NT2/D1 (cell line): ENCODE data around the gene OR2A25.

Experiments used
- DNase-seq: peaks from one replicate; pipeline ENCODE4 v3.0.0-alpha.2; 2011; ENCODE audit warnings: low read depth, low spot score
- H3K27me3 ChIP-seq: 2 replicates; pipeline ENCODE4 v1.6.0; 2011; ENCODE audit warnings: mild to moderate bottlenecking; ENCODE audit not compliant: insufficient read length, insufficient read depth
- H3K36me3 ChIP-seq: 2 replicates; pipeline ENCODE4 v1.6.1; 2011; ENCODE audit warnings: mild to moderate bottlenecking, low read length, mixed read lengths; ENCODE audit not compliant: insufficient read depth, insufficient read length
- H3K4me1 ChIP-seq: 2 replicates; pipeline ENCODE4 v1.5.1; 2011; ENCODE audit not compliant: insufficient read depth, insufficient read length
- H3K4me3 ChIP-seq: 2 replicates; pipeline ENCODE4 v1.5.1; 2011; ENCODE audit warnings: low read depth; ENCODE audit not compliant: insufficient read length
- H3K9ac ChIP-seq: 2 replicates; pipeline ENCODE4 v1.6.0; 2011; ENCODE audit warnings: low read depth; ENCODE audit not compliant: insufficient read length
- H3K9me3 ChIP-seq: 2 replicates; pipeline ENCODE4 v1.5.1; 2011; ENCODE audit warnings: mild to moderate bottlenecking, low read length; ENCODE audit not compliant: insufficient read depth
- SUZ12 ChIP-seq: IDR thresholded peaks from 2 replicates; pipeline ENCODE4 v1.6.1; 2011; ENCODE audit not compliant: insufficient read length, insufficient read depth; ENCODE audit errors: extremely low read depth
- YY1 ChIP-seq: IDR thresholded peaks from 2 replicates; pipeline ENCODE4 v1.6.1; 2011; ENCODE audit not compliant: insufficient read length, insufficient read depth
- ZNF274 ChIP-seq: IDR thresholded peaks from 2 replicates; pipeline ENCODE4 v1.6.1; 2011; ENCODE audit warnings: mild to moderate bottlenecking, low read depth, low read length

Gene OR2A25

GRCh38 chr7:144027974-144028373, 41.6 kb upstream of the OR2A25 start:
- DNase-seq, result no peak
- H3K9me3 ChIP-seq, result no peaks in the 10 kb centered on the region
- no peaks in the 10 kb centered on the region for H3K27me3 ChIP-seq
- H3K9ac ChIP-seq, result no peak overlapping the region
- TF ChIP-seq ZNF274, result no peak
- no peak for TF ChIP-seq YY1
- no peak for TF ChIP-seq SUZ12
- no peaks in the 10 kb centered on the region for H3K4me1 ChIP-seq
- no peaks in the 10 kb centered on the region for H3K36me3 ChIP-seq
- H3K4me3 ChIP-seq, result no peak overlapping the region

DNA sequence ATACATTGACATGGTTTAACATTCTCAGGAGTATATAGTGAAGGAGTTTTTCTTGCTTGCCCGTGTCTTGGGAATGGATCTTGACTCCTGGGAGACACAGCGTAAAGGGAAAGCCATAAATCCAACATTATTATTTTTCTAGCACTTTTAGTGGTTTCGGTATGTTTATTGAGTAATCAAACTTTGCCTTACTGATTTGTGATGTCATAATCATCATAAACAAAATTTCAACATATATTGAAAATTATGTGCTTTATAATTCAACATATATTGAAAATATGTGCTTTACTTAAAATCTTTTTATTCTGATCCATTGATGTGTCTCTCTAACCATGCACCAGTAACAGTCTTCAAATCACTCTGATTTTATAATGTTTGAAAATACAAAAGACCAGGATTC, 41.1 kb upstream of the OR2A25 start:
- Histone ChIP-seq H3K4me3 (no peak overlapping the region), H3K9me3 (no peaks in the 10 kb centered on the region), H3K36me3 (no peaks in the 10 kb centered on the region), H3K27me3 (no peaks in the 10 kb centered on the region), H3K4me1 (no peaks in the 10 kb centered on the region), H3K9ac (no peak overlapping the region)
- DNase-seq, result no peak
- TF ChIP-seq YY1, result no peak
- TF ChIP-seq ZNF274, result no peak
- no peak for TF ChIP-seq SUZ12

DNA sequence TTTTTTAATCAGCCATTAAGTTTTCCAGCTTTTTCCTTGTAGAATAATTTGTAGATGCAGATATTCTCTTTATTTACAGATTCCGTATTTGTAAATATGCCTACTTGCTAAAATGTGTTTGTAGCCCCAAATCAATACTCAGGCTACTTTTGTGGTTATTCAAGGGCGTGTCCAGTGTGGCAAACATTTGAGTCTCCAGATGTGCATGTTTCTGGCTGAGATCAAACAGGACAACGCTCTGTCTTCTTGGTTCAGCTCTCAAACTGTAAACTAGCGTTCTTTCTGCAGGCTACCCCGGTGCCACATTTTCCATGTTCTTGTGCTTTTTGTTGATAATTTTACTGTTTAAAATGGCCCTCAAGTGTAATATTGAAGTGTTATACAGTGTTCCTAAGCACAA, 37.1 kb upstream of the OR2A25 start:
- Histone ChIP-seq H3K4me3 (no peak overlapping the region), H3K9me3 (no peaks in the 10 kb centered on the region), H3K27me3 (no peaks in the 10 kb centered on the region), H3K9ac (no peak overlapping the region), H3K4me1 (no peaks in the 10 kb centered on the region), H3K36me3 (no peaks in the 10 kb centered on the region)
- TF ChIP-seq SUZ12 (no peak), ZNF274 (no peak), YY1 (no peak)
- DNase-seq, result no peak

DNA sequence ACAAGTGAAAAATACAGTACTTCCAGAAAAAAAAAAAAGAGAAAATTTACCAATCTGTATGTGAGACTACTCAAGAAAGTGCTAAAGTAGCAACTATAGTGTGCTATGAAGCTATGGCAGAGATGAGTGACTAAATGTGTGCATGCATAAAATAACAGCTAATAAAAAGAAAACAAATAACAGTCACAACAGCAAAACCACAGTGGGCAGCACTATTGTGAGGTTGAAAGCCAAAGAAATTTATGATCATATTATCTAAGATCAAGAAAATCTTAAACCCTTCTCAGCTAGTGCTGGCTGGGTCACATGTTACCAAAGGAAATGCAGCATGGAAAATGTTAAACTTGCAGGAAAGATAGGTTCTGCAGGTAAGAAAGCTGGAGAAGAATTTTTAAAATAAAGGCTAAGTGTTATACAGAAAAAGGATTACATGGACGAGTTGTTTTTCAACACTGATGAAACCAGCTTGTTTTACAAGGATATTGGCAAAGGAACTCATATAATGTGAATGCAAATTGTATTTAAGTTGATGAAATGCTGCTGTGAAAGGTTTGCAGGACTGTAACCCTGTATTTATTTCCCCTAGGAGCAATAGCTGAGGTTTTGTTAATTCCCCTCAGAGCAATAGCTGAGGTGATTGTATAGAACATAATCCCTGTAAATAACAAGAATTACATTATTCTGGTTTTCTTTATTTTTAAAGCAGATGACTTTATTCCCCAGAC, 36.5 kb upstream of the OR2A25 start:
- no peaks in the 10 kb centered on the region for H3K4me1 ChIP-seq
- H3K9ac ChIP-seq, result no peak overlapping the region
- no peaks in the 10 kb centered on the region for H3K27me3 ChIP-seq
- H3K36me3 ChIP-seq, result no peaks in the 10 kb centered on the region
- H3K9me3 ChIP-seq, result no peaks in the 10 kb centered on the region
- DNase-seq, result no peak
- TF ChIP-seq YY1 (no peak), SUZ12 (no peak), ZNF274 (no peak)
- no peak overlapping the region for H3K4me3 ChIP-seq

DNA sequence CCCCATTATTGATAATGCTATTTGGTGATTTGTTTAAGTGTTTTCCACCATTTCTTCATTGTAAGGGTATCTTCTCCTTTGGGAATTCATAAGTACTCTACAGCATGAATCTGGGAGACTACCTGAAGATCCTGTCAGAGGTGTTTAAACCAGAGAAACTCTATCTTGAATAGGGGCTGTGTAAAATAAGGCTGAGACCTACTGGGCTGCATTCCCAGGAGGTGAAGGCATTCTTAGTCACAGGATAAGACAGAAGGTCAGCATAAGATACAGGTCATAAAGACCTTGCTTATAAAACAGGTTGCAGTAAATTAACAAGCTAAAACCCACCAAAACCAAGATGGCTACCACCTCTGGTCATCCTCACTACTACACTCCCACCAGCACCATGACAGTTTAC, 34.2 kb upstream of the OR2A25 start:
- no peak for DNase-seq
- no peaks in the 10 kb centered on the region for H3K27me3 ChIP-seq
- no peak overlapping the region for H3K9ac ChIP-seq
- H3K9me3 ChIP-seq, result no peaks in the 10 kb centered on the region
- H3K4me1 ChIP-seq, result no peaks in the 10 kb centered on the region
- TF ChIP-seq SUZ12, result no peak
- no peak for TF ChIP-seq YY1
- no peak for TF ChIP-seq ZNF274
- H3K36me3 ChIP-seq, result no peaks in the 10 kb centered on the region
- no peak overlapping the region for H3K4me3 ChIP-seq

DNA sequence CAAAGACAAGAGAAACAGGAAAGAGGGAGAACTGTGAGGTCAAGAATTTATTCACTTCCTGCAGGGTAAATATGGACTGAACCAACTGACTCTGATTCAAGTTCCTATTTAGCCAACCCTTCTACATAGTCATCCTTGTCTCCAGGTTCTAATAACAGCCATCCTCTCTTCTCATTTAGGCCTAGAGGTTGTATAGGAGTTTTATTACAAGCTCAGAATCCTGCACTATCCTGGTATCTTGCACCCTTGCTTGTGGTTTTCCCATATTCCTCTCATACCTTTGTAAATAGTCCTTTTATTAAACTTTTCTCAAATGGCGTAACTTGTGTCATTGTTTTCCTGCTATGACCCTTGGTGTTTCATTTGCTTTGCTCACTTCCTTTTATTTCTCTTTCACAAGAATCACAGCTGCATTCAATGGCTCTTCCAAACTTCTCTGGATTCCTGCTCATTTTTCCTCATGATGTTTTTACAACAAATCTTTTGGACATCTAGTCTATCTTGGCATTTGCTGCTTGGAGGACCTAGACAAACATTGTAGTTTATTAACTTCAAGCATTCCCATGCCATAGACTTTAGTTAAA, 33.2 kb upstream of the OR2A25 start:
- Histone ChIP-seq H3K27me3 (no peaks in the 10 kb centered on the region), H3K4me3 (no peak overlapping the region), H3K9ac (no peak overlapping the region), H3K9me3 (no peaks in the 10 kb centered on the region), H3K4me1 (no peaks in the 10 kb centered on the region), H3K36me3 (no peaks in the 10 kb centered on the region)
- no peak for TF ChIP-seq YY1
- no peak for TF ChIP-seq ZNF274
- TF ChIP-seq SUZ12, result no peak
- no peak for DNase-seq

DNA sequence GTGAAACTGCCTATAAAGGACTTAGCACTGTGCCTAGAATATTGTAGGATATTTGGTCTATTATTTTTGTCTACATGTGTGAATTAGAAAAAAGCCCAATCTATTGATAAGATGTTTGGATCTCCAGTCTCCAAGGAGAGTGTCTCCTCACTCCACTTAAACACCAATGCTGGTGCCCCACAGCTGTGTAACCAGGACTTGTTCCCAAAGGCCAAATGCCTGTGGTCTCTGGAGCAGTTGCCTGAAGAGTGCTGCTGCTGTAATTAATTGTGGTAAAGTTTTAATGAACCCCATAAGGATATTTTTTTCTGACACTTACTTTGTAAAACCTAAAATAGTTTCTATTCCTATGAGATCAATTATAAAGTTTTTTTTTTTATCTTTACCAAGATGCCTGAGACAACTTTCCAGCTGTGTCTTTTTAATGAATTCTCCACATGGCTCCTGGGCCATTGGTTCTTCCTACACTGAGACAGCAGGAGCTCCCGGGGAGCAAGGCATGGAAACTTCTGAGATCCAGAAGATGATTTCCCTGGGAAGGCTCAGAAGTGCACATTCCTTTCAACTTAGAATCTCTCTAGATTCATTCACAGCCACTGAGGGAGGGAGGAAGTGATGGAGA, 32.1 kb upstream of the OR2A25 start:
- Histone ChIP-seq H3K27me3 (no peaks in the 10 kb centered on the region), H3K4me1 (no peaks in the 10 kb centered on the region), H3K36me3 (no peaks in the 10 kb centered on the region), H3K9ac (no peak overlapping the region), H3K9me3 (no peaks in the 10 kb centered on the region), H3K4me3 (no peak overlapping the region)
- DNase-seq, result no peak
- TF ChIP-seq SUZ12 (no peak), YY1 (no peak), ZNF274 (no peak)
